ENCODE measurements around the gene MRTFB.

The MRTFB gene

GRCh38 chr16:14196011-14196410 lies 124.9 kb downstream of the MRTFB start:
- FAIRE-seq, result no peak
- TF ChIP-seq CTCF (IDR thresholded peaks at IDR 0.05; ENCODE audit: insufficient read depth, missing control alignments), result no peak
- no peak for DNase-seq (ENCODE audit: insufficient read length, low spot score)

- FAIRE-seq (no peak), DNase-seq (ENCODE audit: insufficient read length, low spot score) (no peak)
- no peak for TF ChIP-seq CTCF (IDR thresholded peaks at IDR 0.05; ENCODE audit: insufficient read depth, missing control alignments)
Measured at GRCh38 chr16:14196539-14196938, 125.4 kb downstream of the MRTFB start.

- DNase-seq (ENCODE audit: insufficient read length, low spot score) (no peak), FAIRE-seq (no peak)
- no peak for TF ChIP-seq CTCF (IDR thresholded peaks at IDR 0.05; ENCODE audit: insufficient read depth, missing control alignments)
Measured at GRCh38 chr16:14198012-14198411, 126.9 kb downstream of the MRTFB start.

GRCh38 chr16:14198572-14198971 lies 127.5 kb downstream of the MRTFB start:
- TF ChIP-seq CTCF (IDR thresholded peaks at IDR 0.05; ENCODE audit: insufficient read depth, missing control alignments), result no peak
- FAIRE-seq (no peak), DNase-seq (ENCODE audit: insufficient read length, low spot score) (no peak)

- no peak for DNase-seq (ENCODE audit: insufficient read length, low spot score)
- TF ChIP-seq CTCF (IDR thresholded peaks at IDR 0.05; ENCODE audit: insufficient read depth, missing control alignments), result no peak
- FAIRE-seq, result no peak
Measured at GRCh38 chr16:14199199-14199598, 128.1 kb downstream of the MRTFB start.

- DNase-seq (ENCODE audit: insufficient read length, low spot score), result no peak
- no peak for TF ChIP-seq CTCF (IDR thresholded peaks at IDR 0.05; ENCODE audit: insufficient read depth, missing control alignments)
- no peak for FAIRE-seq
Measured at GRCh38 chr16:14199624-14200023, 128.5 kb downstream of the MRTFB start.

- FAIRE-seq (no peak), DNase-seq (ENCODE audit: insufficient read length, low spot score) (no peak)
- TF ChIP-seq CTCF (IDR thresholded peaks at IDR 0.05; ENCODE audit: insufficient read depth, missing control alignments), result no peak
Measured at GRCh38 chr16:14202095-14202494, 131.0 kb downstream of the MRTFB start.

All from D721Med (cell line).